OCI-LY1 (cell line): ENCODE measurements around the gene SLC43A2.

Experiments
- EZH2 ChIP-seq: fragments of 200-600 bp; sonication (generic), shearing (Covaris generic); IDR thresholded peaks from 2 replicates; pipeline ENCODE4 v1.8.0; 2017; ENCODE audit warnings: borderline replicate concordance, mixed run types, mild to moderate bottlenecking, antibody characterized with exemption, low read length, moderate library complexity, mixed read lengths
- TF ChIP-seq, protein P1 (sequence below): fragments of 200-600 bp; sonication (generic), shearing (Covaris generic); IDR thresholded peaks from 2 replicates; pipeline ENCODE4 v1.5.1; 2017; ENCODE audit warnings: mild to moderate bottlenecking, antibody characterized with exemption, low read length, moderate library complexity, mixed read lengths

- TF ChIP-seq, protein P1, sequence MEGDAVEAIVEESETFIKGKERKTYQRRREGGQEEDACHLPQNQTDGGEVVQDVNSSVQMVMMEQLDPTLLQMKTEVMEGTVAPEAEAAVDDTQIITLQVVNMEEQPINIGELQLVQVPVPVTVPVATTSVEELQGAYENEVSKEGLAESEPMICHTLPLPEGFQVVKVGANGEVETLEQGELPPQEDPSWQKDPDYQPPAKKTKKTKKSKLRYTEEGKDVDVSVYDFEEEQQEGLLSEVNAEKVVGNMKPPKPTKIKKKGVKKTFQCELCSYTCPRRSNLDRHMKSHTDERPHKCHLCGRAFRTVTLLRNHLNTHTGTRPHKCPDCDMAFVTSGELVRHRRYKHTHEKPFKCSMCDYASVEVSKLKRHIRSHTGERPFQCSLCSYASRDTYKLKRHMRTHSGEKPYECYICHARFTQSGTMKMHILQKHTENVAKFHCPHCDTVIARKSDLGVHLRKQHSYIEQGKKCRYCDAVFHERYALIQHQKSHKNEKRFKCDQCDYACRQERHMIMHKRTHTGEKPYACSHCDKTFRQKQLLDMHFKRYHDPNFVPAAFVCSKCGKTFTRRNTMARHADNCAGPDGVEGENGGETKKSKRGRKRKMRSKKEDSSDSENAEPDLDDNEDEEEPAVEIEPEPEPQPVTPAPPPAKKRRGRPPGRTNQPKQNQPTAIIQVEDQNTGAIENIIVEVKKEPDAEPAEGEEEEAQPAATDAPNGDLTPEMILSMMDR = no peak
- TF ChIP-seq EZH2 = no peak
Observed at GRCh38 chr17:1577182-1577581, 51.5 kb downstream of the SLC43A2 start.
